Stimulated activated CD8-positive, alpha-beta memory T cell treated with anti-CD3 and anti-CD28 coated beads, Interleukin-4, amount 100 ng/mL, for 24 hours (primary cell): ENCODE data around the gene BCL2L13.
"Not testable (repeated sequence)": the region's sequence is repeated elsewhere in the genome, so short reads cannot be mapped to it uniquely, and the experiment has no call there.

ENCODE experiments used
- DNase-seq: peaks from one replicate; pipeline ENCODE4 v3.0.0-alpha.2; 2020; ENCODE audit warnings: low read depth

The BCL2L13 gene

DNA sequence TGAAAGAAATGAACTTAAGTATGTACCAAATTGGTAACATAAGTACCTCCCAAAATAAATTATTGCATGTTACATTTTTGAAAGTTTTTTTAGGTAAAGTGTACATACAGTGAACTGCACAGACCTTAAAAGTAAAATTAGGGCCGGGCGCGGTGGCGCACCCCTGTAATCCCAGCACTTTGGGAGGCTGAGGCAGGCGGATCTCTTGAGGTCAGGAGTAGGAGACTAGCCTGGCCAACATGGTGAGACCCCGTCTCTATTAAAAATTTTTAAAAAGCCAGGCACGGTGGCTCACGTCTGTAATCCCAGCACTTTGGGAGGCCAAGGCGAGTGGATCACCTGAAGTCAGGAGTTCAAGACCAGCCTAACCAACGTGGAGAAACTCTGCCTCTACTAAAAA is 1.7 kb upstream of the BCL2L13 start:
- not testable (repeated sequence) for DNase-seq

DNA sequence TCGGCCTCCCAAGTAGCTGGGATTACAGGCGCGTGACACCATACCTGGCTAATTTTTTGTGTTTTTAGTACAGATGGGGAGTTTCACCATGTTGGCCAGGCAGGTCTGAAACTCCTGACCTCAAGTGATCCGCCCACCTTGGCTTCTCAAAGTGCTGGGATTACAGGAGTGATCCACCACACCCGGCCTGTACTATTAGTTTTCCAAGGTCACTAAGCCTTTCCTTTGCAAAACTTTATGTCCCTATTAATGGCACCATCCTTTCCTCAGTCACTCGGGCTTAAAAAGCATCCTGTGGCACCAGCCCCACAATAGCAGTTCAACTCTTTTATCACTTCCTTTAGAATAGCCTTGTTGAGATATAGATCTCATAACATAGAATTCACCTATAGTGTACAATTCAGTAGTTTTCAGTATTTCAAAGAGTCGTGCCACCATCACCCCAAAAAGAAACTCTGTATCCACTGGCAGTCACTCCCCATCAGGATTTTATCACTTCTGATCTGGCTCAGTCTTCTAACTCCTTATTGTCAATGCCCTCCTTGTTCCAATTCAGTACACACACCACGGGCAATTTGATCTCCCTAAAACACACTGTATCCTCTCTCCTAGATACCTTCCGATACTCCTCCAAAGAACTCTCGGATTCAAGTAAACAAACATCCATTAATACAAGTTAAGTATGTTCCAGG is 921 bp upstream of the BCL2L13 start:
- no peak for DNase-seq

DNA sequence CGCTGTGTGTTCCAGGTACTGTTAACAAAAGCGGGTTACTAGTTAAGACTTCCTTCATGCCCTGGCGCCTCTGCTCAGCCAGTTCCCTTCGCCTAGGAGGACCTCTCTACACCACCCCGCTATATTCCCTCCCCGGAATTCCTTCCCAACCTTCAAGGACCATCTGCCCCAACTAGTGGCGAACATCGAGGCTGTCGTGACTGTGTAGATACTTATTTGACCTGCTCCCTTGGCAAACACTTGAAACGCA is 450 bp upstream of the BCL2L13 start:
- DNase-seq = no peak

DNA sequence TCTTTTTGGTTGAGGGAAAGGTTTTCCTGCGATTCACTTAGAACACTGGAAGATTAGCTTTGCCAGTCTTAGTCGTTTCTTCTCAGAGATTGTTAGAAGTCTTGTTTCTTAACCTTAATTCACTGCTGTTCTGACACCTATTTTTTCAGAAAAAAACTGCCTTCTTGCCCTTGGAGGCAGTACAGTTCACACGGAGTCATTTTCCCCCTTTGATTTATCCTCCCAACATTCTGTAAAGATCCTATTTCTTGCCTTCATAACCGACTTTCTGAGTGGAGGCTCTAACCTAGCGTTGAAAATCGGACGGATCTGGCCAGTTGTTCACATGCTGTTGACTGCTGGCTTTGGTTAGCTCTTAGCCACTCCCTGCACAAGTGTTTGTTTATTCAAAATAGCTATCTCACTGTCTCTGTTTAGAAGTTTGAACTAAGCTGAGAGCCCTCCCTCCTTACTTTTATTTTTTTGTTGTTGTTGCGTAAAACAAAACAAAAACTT is 737 bp downstream of the BCL2L13 start:
- no peak for DNase-seq

DNA sequence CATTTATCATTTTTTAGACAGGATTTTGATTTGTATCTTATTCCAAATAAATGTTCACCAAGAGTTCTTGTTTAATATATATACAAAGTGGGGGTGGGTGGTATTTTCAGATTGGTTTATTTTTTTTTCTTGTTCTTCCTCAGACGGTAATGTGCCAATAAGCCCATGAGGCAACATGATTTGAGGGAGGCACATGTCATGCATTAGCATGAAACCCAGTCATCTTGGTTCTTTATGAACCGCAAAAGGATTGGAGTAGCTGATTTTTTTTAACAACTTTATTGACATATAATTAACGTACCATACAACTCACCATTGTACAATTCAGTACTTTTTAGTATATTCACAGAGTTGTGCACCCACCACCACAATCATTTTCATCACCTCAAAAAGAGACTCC is 2.7 kb downstream of the BCL2L13 start:
- no peak for DNase-seq

DNA sequence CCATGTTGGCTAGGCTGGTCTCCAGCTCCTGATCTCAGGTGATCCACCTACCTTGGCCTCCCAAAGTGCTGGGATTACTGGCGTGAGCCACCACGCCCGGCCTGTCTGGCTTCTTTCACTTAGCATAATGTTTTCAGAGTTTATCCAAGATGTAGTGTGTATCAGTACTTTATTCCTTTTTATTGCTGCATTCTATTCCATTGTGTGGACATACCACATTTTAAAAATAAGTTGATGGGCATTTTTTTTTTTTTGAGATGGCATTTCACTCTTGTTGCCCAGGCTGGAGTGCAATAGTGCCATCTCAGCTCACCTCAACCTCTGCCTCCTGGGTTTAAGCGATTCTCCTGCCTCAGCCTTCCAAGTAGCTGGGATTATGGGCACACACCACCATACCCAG is 3.8 kb downstream of the BCL2L13 start:
- not testable (repeated sequence) for DNase-seq

DNA sequence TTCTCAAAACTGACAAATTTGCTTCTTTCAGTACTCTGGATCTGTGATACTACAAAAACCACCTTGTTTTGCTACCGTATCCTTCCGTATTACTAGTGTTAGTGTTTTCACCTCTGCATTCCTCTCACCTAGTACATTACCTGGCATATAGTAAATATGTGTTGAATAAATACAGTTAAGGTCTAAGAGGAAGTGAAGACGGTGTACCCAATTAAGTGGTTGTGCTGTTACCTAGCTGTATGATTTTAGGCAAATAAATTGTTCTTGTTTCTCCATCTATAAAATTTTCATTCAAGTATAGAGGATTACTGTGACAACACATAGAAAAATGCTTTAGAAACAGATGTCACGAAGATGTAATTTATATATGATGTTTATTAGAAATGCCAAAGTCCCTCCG is 8.9 kb downstream of the BCL2L13 start:
- DNase-seq = no peak

DNA sequence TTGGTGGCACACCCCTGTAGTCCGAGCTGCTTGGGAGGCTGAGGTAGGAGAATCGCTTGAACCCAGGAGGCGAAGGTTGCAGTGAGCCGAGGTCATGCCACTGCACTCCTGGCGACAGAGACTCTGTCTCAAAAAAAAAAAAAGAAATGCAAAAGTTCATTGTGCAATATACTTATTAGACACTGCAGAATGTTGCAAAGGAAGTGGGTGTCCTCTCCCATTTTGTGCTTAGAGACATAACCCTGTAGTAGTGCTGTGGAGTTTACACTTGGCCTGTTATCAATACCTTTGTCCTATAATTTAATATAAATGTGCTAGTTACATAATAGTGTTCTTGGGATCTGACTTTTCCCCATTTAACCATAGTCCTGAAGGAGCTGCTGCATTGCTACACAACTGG is 9.4 kb downstream of the BCL2L13 start:
- DNase-seq = no peak

DNA sequence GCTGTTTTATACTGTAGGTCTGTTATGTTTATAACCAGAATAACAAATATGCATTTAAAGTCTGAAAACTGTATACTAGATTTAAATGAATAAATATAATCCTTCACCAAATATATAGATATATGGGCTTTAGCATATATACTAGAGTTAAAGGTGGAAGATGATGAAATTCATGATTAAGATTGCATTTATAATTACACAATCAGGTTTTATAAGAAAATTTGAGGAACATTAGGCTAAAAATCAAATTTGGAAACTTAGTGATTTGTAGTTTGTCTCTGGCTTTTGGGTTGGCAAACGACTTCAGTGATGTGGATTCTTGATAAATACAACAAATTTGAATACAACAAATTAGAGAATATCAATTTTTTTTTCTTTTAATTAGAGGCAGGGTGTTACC is 10.0 kb downstream of the BCL2L13 start:
- DNase-seq = no peak

DNA sequence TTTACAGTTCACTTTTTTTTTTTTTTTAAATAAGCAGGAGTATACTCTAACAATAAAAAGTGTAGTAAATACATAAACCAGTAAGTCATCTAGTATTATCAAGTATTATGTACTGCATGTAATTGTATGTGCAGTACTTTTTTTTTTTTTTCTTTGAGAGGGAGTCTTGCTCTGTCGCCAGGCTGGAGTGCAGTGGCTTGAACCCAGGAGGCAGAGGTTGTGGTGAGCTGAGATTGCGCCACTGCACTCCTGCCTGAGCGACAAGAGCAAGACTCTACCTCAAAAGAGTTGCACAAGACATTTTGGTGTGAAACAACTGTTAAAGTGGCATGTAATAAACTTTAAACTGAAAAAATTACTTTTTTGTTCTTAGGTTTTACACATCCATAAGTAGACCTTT is 16.7 kb downstream of the BCL2L13 start:
- no peak for DNase-seq

DNA sequence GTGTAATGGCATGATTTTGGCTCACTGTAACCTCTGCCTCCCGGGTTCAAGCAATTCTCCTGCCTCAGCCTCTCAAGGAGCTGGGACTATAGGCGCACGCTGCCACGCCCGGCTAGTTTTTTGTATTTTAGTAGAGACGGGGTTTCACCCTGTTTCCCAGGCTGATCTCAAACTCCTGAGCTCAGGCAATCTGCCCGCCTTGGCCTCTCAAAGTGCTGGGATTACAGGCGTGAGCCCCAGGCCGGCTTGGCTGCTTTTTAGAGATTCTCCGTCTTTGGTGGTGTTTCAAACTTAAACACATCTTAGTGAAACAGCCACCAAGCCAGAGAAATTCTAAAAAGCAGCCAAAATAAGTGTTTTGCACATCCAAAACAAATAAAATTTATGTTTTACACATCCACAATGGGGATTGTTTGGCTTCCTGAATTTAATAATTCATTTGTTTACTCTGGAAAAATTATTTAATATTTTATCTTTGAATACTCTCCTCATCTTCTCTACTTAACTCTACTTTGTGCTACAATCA is 18.4 kb downstream of the BCL2L13 start:
- no peak for DNase-seq

DNA sequence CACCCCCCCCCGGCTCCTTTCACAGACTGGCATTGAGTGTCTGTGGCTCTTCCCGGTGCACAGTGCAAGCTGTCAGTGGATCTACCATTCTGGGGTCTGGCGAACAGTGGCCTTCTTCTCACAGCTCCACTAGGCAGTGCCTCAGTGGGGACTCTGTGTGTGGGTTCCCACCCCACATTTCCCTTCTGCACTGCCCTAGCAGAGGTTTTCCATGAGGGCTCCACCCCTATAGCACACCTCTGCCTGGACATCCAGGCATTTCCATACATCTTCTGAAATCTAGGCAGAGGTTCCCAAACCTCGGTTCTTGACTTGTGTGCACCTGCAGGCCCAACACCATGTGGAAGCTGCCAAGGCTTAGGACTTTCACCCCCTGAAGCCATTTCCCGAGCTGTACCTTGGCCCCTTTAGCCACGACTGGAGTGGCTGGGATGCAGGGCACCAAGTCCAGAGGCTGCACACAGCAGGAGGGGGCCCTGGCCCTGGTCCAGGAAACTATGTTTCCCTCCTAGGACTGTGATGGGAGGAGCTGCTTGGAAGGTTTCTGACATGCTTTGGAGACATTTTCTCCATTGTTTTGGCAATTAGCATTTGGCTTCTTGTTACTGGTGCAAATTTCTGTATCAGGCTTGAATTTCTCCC is 26.0 kb downstream of the BCL2L13 start:
- no peak for DNase-seq

DNA sequence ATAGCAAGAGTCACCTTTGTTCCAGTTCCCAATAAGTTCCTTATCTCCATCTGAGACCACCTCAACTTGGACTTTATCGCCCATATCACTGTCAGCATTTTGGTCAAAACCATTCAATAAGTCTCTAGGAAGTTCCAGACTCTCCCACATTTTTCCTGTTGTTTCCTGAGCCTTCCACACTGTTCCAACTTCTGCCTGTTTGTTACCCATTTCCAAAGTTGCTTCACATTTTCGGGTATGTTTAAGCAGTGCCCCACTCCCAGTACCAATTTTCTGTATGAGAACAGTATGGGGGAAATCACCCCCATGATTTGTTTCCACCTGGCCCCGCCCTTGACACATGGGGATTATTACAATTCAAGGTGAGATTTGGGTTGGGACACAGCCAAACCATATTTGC is 26.7 kb downstream of the BCL2L13 start:
- no peak for DNase-seq

DNA sequence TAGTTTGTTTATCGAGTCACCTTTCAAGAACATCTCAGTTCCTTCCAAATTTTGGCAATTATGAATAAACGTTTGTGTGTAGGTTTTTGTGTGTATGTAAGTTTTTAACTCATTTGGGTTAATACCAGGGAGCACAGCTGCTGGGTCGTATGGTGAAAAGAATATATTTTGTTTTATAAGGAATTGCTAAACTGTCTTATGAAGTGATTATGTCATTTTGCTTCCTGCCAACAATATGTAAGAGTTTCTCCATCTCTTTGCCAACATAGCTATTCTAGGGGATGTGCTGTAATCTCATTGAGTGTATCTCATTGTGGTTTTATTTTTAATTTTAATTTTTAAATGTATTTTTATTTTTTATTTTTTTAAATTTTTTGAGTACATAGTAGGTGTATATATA is 27.3 kb downstream of the BCL2L13 start:
- no peak for DNase-seq

DNA sequence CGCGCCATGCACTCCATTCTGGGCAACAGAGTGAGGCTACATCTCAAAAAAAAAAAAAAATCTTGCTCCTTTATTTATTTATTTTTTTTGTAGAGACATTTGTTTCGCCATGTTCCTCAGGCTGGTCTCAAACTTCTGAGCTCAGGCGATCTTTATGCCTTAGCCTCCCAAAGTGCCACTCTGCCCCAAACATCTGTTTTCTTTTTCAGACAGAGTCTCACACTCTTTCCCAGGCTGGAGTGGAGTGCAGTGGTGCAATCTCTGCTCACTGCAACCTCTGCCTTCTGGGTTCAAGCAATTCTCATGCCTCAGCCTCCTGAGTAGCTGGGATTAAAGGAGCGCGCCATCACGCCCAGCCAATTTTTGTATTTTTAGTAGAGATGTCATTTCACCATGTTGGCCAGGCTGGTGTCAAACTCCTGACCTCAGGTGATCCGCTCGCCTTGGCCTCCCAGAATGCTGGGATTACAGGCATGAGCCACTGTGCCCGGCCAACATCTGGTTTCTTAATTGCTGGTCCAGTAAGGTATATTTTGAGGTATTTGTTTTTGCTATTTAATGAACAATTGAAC is 33.0 kb downstream of the BCL2L13 start:
- not testable (repeated sequence) for DNase-seq

DNA sequence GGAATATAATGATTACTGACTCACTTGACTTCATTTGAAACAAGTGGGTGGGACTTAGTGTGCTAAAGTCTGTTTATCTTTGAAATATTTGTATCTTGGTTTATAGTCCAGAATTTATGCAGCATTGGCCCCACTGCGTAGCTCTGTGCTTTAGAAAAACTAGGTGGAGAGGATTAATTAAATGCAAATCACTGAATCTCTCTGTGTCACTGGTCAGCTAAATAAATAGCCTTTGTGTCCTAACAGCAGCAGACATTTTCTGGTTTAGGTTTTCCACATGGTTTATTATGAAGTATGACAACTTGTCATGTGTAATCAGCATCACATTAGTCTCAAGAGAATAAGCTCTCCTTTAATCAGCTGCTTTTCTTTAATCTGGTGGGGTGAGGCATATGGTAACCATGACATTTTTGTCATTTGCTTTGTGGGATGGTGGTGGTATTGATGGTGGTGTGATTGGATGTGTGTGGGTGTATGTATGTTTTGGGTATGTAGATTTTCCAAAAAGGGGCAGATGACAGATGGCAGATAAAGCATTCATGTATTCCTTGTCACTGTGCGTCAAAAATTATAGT is 33.9 kb downstream of the BCL2L13 start:
- DNase-seq = no peak

DNA sequence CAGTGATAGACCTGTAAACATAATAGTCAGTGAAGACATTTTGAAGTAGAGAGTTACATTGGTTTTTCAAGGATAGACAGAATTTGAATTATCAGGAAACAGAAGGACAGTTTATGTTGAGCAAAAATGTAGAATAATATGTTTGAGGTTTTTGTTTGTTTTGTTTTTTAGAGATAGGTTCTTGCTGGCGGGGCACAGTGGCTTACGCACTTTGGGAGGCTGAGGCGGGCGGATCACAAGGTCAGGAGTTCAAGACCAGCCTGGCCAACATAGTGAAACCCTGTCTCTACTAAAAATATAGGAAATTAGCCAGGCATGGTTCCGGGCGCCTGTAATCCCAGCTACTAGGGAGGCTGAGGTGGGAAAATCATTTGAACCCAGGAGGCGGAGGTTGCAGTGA is 35.6 kb downstream of the BCL2L13 start:
- no peak for DNase-seq

DNA sequence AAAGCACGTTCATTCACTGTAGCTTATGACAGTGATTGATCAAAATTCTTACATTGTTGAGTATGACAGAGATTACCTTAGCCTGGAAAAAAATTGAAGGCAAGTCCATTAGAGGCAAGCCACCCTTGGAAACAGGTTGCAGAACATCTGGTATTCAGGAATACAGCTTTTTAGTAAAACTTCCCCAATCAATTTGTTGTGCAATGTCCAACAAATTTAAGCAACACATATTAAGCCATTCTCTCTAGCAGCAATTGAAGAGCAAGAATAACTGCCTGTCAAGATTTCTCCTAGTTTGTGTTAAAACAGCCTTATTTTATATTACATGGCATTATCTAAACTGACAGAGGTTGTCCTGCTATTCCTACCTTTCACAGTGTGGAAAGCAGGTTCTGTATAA is 37.0 kb downstream of the BCL2L13 start:
- no peak for DNase-seq

DNA sequence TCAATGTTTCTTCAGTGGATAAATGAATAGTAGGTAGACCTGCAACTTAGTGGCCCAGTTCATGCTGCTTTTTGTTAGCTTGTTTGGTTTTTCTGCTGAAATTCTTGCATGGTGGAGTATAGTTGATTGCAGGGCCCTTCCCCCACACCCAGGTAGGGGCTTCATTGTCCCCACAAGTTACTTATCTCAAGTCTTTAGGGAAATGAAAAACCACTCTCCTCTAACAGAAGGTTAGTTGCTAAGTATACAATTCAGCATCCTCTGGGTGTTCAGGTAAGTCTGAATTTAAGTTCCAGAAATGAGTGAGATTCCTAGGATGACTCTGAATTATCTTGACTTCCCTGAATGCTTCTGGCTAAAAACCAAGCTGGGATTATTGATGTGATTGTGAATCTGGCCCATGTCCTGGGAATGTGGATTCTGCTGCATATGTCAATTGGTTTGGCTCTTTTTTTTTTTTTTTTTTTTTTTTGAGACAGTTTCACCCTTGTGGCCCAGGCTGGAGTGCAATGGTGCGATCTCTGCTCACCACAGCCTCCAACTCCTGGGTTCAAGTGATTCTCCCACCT is 40.3 kb downstream of the BCL2L13 start:
- DNase-seq = no peak

DNA sequence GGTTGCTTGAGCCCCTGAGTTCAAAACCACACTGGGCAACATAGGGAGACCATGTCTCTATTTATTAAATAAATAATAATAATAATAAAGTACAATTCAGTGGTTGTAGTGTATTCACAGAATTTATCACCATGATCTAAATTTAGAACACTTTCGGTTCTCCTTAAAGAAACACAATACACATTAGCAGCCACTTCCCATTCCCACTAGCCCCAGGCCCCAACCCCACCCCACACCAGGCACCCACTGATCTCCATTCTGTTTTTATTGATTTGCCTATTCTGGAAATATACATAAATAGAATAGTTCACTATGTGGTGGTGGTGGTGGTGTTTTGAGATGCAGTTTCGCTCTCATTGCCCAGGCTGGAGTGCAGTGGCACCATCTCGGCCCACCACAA is 45.7 kb downstream of the BCL2L13 start:
- DNase-seq = no peak

DNA sequence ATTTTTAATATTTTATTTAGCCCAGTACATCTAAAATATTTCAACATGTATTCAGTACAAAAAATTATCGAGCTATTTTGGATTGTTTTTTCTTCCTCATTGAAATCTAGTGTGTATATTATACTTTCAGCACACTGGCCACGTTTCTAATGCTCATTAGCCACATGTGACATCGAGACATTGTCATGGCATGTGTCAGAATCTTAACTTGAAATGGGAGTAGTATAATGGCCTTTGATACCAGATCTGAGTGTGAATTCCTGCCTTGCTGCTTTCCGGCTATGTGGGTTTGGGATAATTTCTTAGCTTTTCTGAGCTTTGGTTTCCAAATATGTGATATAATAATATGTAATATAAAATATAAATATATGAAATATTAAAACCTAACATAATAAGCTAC is 54.3 kb downstream of the BCL2L13 start:
- DNase-seq = no peak

DNA sequence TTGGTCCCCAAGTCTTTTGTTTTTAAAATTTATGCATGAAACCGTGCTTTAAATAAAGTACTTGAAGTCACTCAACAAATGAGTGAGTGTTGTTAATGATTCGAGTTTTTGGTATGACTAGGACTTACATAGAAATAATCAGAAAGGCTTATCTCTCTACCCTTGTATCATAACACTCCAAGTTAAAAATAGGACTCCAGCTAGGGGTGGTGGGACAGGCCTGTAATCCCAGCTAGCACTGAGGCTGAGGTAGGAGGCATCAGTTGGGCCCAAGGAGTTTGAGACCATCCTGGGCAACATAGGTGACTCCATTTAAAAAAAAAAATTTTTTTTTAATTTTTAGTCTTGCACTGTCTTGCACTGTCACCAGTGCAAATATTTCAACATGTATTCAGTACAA is 55.6 kb downstream of the BCL2L13 start:
- DNase-seq = no peak

DNA sequence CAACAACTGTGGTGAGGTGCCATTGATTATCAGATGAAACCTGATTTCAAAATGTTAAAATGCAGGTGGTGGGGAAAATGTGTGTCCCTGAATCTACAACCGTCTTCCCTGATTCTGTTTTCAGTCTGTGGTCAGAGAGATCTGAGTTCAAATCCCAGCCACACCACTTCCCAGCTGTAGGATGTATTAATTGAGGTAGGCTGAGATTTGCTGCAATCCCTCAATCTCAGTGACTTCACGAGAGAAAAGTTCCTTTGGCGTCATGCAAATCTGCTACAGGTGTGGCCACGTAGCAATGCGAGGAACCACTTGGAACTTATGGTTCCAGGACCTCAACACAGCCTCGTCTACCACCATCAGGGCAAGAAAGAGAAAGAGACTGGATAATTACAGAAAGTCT is 56.2 kb downstream of the BCL2L13 start:
- no peak for DNase-seq
